Measurements from ENCODE around the gene DPYD. TPM values are rescaled to one million over a fixed set of nuclear protein-coding genes. Genes with fewer than 3 reads are reported as not detected.

The DPYD gene
- polyA plus RNA-seq, 1 of the 3 experiments (the other 2 are of a cell fraction), result 23.0 TPM

DNA sequence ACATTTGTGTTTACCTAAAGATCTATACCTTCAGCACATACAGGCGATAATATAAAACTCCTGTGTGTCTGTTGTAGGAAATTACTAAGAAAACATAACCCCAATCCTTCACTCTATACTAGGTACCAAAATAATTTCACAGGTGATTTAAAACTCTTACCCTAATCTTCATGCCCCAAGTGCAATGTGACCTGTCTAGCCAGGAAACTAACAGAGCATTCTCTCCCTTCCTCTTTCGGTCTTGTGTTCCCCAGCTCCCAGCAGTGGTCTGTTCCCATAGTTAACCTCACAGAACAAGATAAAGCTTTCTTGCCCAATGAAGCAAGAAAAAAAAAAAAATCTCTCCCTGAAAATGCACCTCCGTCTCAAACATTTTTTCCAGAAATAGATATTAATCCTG, 493.5 kb downstream of the DPYD start:
- Histone ChIP-seq H3K27me3 (ENCODE audit: insufficient read depth) (no peaks in the 10 kb centered on the region), H3K9me2 (no peaks in the 10 kb centered on the region), H3K27ac (ENCODE audit: low read depth in 2 of 2, low read length in 1 of 2) (no peak overlapping the region), H3F3A (replicated peaks; ENCODE audit: insufficient read depth) (peaks cover 3% of the 10 kb centered on the region), H3K4me3 (ENCODE audit: low read depth in 2 of 2, low read length in 1 of 2) (no peak overlapping the region), H2AFZ (ENCODE audit: low read depth) (no peak overlapping the region), H3K79me2 (ENCODE audit: insufficient read depth) (no peaks in the 10 kb centered on the region), H3K9me3 (no peaks in the 10 kb centered on the region), H3K4me2 (no peak overlapping the region), H3K4me1 (ENCODE audit: control insufficient read depth in 1 of 2, insufficient read depth in 2 of 2, low read depth in 1 of 2, low read length in 1 of 2) (peaks cover 0 to under 1% of the 10 kb centered on the region in 2 experiments; a peak in 1 of 4 replicates), H3K36me3 (replicated peaks in 1 of 2; ENCODE audit: control insufficient read depth in 1 of 2, insufficient read depth in 2 of 2, low read length in 1 of 2) (peaks cover 0 to 25% of the 10 kb centered on the region in 2 experiments), H3K9ac (no peak overlapping the region), H4K20me1 (ENCODE audit: insufficient read depth) (no peaks in the 10 kb centered on the region)
- 93% methylated on average over 3 of the region's 3 CpGs for WGBS (ENCODE audit: low lambda C conversion rate)
- TF ChIP-seq NFIC (IDR thresholded peaks at IDR 0.05; ENCODE audit: borderline replicate concordance) (no peak), SMC3 (IDR thresholded peaks at IDR 0.05; ENCODE audit: low read depth, low read length) (no peak), MEF2A (IDR thresholded peaks at IDR 0.05; ENCODE audit: borderline replicate concordance, low read depth) (no peak), MXI1 (IDR thresholded peaks at IDR 0.05; ENCODE audit: low read depth, low read length) (no peak), GABPA (IDR thresholded peaks at IDR 0.05; ENCODE audit: low read depth) (no peak), NRF1 (IDR thresholded peaks at IDR 0.05; ENCODE audit: low read depth, low read length) (no peak), TCF12 (IDR thresholded peaks at IDR 0.05) (no peak), EP300 (IDR thresholded peaks at IDR 0.05; ENCODE audit: borderline replicate concordance in 1 of 2, low read depth in 1 of 2, low read length in 1 of 2) (no peak)
- TF ChIP-seq, protein P1, sequence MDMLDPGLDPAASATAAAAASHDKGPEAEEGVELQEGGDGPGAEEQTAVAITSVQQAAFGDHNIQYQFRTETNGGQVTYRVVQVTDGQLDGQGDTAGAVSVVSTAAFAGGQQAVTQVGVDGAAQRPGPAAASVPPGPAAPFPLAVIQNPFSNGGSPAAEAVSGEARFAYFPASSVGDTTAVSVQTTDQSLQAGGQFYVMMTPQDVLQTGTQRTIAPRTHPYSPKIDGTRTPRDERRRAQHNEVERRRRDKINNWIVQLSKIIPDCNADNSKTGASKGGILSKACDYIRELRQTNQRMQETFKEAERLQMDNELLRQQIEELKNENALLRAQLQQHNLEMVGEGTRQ (IDR thresholded peaks at IDR 0.05; ENCODE audit: borderline replicate concordance, low read depth, low read length), result no peak
- TF ChIP-seq, protein P2, sequence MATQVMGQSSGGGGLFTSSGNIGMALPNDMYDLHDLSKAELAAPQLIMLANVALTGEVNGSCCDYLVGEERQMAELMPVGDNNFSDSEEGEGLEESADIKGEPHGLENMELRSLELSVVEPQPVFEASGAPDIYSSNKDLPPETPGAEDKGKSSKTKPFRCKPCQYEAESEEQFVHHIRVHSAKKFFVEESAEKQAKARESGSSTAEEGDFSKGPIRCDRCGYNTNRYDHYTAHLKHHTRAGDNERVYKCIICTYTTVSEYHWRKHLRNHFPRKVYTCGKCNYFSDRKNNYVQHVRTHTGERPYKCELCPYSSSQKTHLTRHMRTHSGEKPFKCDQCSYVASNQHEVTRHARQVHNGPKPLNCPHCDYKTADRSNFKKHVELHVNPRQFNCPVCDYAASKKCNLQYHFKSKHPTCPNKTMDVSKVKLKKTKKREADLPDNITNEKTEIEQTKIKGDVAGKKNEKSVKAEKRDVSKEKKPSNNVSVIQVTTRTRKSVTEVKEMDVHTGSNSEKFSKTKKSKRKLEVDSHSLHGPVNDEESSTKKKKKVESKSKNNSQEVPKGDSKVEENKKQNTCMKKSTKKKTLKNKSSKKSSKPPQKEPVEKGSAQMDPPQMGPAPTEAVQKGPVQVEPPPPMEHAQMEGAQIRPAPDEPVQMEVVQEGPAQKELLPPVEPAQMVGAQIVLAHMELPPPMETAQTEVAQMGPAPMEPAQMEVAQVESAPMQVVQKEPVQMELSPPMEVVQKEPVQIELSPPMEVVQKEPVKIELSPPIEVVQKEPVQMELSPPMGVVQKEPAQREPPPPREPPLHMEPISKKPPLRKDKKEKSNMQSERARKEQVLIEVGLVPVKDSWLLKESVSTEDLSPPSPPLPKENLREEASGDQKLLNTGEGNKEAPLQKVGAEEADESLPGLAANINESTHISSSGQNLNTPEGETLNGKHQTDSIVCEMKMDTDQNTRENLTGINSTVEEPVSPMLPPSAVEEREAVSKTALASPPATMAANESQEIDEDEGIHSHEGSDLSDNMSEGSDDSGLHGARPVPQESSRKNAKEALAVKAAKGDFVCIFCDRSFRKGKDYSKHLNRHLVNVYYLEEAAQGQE (IDR thresholded peaks at IDR 0.05; ENCODE audit: low read depth, low read length), result no peak
- ChIA-PET POLR2A (no interaction called here), CTCF (no interaction called here)
- DNase-seq, result no peak

DNA sequence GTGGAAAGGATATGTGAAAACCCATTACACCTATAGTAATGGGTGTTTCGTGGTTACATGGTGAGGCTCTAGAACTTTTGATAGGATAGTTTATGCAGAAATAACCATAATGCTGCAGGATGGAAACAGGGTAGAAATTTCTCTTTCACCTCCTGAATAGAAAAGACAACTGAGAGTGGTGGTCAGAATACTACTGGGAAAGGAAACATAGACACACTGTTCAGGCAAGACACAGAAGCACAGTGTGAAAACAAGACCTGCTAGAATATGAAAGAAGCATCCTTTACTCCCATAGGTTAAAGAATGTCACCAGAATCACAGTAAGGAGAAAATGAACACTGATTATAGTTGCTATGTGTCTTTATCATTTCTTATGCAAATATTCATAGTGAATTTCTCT, 496.6 kb downstream of the DPYD start:
- Histone ChIP-seq H3K27me3 (ENCODE audit: insufficient read depth) (no peaks in the 10 kb centered on the region), H3K36me3 (replicated peaks in 1 of 2; ENCODE audit: control insufficient read depth in 1 of 2, insufficient read depth in 2 of 2, low read length in 1 of 2) (peaks cover 0 to 36% of the 10 kb centered on the region in 2 experiments), H3K9ac (no peak overlapping the region), H3K9me3 (no peaks in the 10 kb centered on the region), H2AFZ (ENCODE audit: low read depth) (no peak overlapping the region), H3K9me2 (no peaks in the 10 kb centered on the region), H3K4me2 (no peak overlapping the region), H4K20me1 (ENCODE audit: insufficient read depth) (no peaks in the 10 kb centered on the region), H3K27ac (ENCODE audit: low read depth in 2 of 2, low read length in 1 of 2) (no peak overlapping the region), H3F3A (replicated peaks; ENCODE audit: insufficient read depth) (peaks cover 3% of the 10 kb centered on the region), H3K79me2 (ENCODE audit: insufficient read depth) (no peaks in the 10 kb centered on the region; the same call in 1 of the 2 replicates), H3K4me1 (ENCODE audit: control insufficient read depth in 1 of 2, insufficient read depth in 2 of 2, low read depth in 1 of 2, low read length in 1 of 2) (no peaks in the 10 kb centered on the region), H3K4me3 (ENCODE audit: low read depth in 2 of 2, low read length in 1 of 2) (no peak overlapping the region)
- no peak for TF ChIP-seq YY1 (IDR thresholded peaks at IDR 0.05; ENCODE audit: low read depth)
- TF ChIP-seq, protein P3, sequence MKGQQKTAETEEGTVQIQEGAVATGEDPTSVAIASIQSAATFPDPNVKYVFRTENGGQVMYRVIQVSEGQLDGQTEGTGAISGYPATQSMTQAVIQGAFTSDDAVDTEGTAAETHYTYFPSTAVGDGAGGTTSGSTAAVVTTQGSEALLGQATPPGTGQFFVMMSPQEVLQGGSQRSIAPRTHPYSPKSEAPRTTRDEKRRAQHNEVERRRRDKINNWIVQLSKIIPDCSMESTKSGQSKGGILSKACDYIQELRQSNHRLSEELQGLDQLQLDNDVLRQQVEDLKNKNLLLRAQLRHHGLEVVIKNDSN (IDR thresholded peaks at IDR 0.05; ENCODE audit: borderline replicate concordance, low read depth), result no peak
- TF ChIP-seq SIN3A (IDR thresholded peaks at IDR 0.05; ENCODE audit: borderline replicate concordance, low read depth, low read length), result no peak
- TF ChIP-seq, protein P4, sequence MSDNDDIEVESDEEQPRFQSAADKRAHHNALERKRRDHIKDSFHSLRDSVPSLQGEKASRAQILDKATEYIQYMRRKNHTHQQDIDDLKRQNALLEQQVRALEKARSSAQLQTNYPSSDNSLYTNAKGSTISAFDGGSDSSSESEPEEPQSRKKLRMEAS (IDR thresholded peaks at IDR 0.05; ENCODE audit: low read depth), result no peak
- TF ChIP-seq TCF12 (IDR thresholded peaks at IDR 0.05), result no peak
- TF ChIP-seq TAF1 (IDR thresholded peaks at IDR 0.05; ENCODE audit: borderline replicate concordance, low read depth, low read length), result no peak
- TF ChIP-seq, protein P5, sequence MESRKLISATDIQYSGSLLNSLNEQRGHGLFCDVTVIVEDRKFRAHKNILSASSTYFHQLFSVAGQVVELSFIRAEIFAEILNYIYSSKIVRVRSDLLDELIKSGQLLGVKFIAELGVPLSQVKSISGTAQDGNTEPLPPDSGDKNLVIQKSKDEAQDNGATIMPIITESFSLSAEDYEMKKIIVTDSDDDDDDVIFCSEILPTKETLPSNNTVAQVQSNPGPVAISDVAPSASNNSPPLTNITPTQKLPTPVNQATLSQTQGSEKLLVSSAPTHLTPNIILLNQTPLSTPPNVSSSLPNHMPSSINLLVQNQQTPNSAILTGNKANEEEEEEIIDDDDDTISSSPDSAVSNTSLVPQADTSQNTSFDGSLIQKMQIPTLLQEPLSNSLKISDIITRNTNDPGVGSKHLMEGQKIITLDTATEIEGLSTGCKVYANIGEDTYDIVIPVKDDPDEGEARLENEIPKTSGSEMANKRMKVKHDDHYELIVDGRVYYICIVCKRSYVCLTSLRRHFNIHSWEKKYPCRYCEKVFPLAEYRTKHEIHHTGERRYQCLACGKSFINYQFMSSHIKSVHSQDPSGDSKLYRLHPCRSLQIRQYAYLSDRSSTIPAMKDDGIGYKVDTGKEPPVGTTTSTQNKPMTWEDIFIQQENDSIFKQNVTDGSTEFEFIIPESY (IDR thresholded peaks at IDR 0.05; ENCODE audit: borderline replicate concordance, low read depth), result no peak
- no peak for TF ChIP-seq FOXM1 (IDR thresholded peaks at IDR 0.05; ENCODE audit: low read depth)
- 85% methylated on average over 1 of the region's 1 CpG for WGBS (ENCODE audit: low lambda C conversion rate)
- no peak for DNase-seq
- POLR2A ChIA-PET, result no interaction called here
- CTCF ChIA-PET, result no interaction called here
